HepG2 (cell line): Measurements from ENCODE around the gene CCDC183. TPM values are rescaled to one million over a fixed set of nuclear protein-coding genes. Genes with fewer than 3 reads are reported as not detected.

Experiments
- ATAC-seq: fragments of 200-7000 bp; cut with Tn5 transposase; 3 replicates; pipeline ENCODE4 v1.9.1; 2020; ENCODE audit warnings: mild to moderate bottlenecking, moderate library complexity
- BruUV-seq: library from RNA; stranded (reverse); fragments of 400-500 nt; replicated peaks from 2 replicates; lab custom pipeline; 2021; lab: Mats Ljungman, UMichigan
- CTCF ChIA-PET: fragments of 300-600 bp; formaldehyde crosslinking; extraction: SDS; loops from one replicate; lab custom pipeline; 2021; ENCODE audit warnings: low total read pairs, inconsistent platforms, low intra/inter-chr PET ratio; lab: Yijun Ruan, JAX
- POLR2A ChIA-PET: fragments of 350-600 bp; sonication (Branson Sonifier 250); formaldehyde crosslinking; loops from one replicate; lab custom pipeline; 2020; ENCODE audit warnings: antibody characterized with exemption, inconsistent platforms; lab: Yijun Ruan, JAX
- DNase-seq: peaks from one replicate; pipeline ENCODE4 v3.0.0-alpha.2; 2015; ENCODE audit warnings: low spot score
- FAIRE-seq: peaks from 3 replicates; lab custom pipeline; 2011; peaks lifted over from hg19 to GRCh38; lab: Jason Lieb, UNC
- H2AFZ ChIP-seq: one replicate; pipeline ENCODE4 v1.6.1; 2011; ENCODE audit warnings: low read length, inconsistent platforms
- H3K27ac ChIP-seq: fragments of 300-600 bp; 3 replicates; pipeline ENCODE4 v1.8.0; 2011; ENCODE audit warnings: mixed run types, mild to moderate bottlenecking, mixed read lengths, low read length, inconsistent platforms; ENCODE audit not compliant: insufficient read depth; ENCODE audit errors: extremely low read length
- H3K27me3 ChIP-seq, 2 experiments: fragments of 200-600 bp in 1 of 2; 2 replicates in 1 of 2; 3 replicates in 1 of 2; pipeline versions ENCODE4 v1.6.0 to v1.8.0; 2011; ENCODE audit warnings: low read length in 2 of 2, mild to moderate bottlenecking in 2 of 2, moderate library complexity in 2 of 2, inconsistent platforms in 1 of 2; ENCODE audit not compliant: insufficient read depth in 2 of 2, control insufficient read depth in 1 of 2
- H3K36me3 ChIP-seq, 2 experiments: fragments of 200-600 bp in 1 of 2; replicated peaks in 1 of 2; 2 replicates in 1 of 2; 3 replicates in 1 of 2; pipeline versions ENCODE4 v1.5.1 to v1.8.0; 2011; ENCODE audit warnings: low read length in 2 of 2, inconsistent platforms in 1 of 2; ENCODE audit not compliant: insufficient read depth in 2 of 2, control insufficient read depth in 1 of 2
- H3K4me1 ChIP-seq: 2 replicates; pipeline ENCODE4 v1.5.1; 2012; ENCODE audit warnings: low read length, inconsistent platforms; ENCODE audit not compliant: insufficient read depth
- H3K4me2 ChIP-seq: 2 replicates; pipeline ENCODE4 v1.6.0; 2011; ENCODE audit warnings: low read depth, low read length, inconsistent platforms
- H3K4me3 ChIP-seq, 3 experiments: fragments of 200-600 bp in 1 of 3; sonication (generic), shearing (Covaris generic) in 1 of 3; replicated peaks in 1 of 3; 2 replicates each; pipeline ENCODE4 v1.5.1; 2011 to 2016; ENCODE audit warnings: low read length in 3 of 3, inconsistent platforms in 2 of 3, low read depth in 2 of 3, mild to moderate bottlenecking in 2 of 3, control low read depth in 1 of 3, mixed read lengths in 1 of 3; ENCODE audit not compliant: insufficient read depth in 1 of 3
- H3K79me2 ChIP-seq: one replicate; pipeline ENCODE4 v1.6.1; 2011; ENCODE audit warnings: low read length, inconsistent platforms; ENCODE audit not compliant: insufficient read depth
- H3K9ac ChIP-seq: 2 replicates; pipeline ENCODE4 v1.6.0; 2011; ENCODE audit warnings: mild to moderate bottlenecking, low read depth, low read length, inconsistent platforms; ENCODE audit not compliant: insufficient read depth
- H3K9me3 ChIP-seq: 2 replicates; pipeline ENCODE4 v1.5.1; 2012; ENCODE audit warnings: mild to moderate bottlenecking, low read length
- H4K20me1 ChIP-seq: 2 replicates; pipeline ENCODE4 v1.6.0; 2011; ENCODE audit warnings: inconsistent platforms, mild to moderate bottlenecking, low read length, moderate library complexity; ENCODE audit not compliant: insufficient read depth
- CTCF ChIP-seq: sonication (generic); formaldehyde crosslinking; IDR thresholded peaks from 2 replicates; pipeline ENCODE4 v1.5.0; 2020; ENCODE audit warnings: mild to moderate bottlenecking, missing genetic modification reagents, moderate library complexity
- HES4 ChIP-seq: sonication (generic); formaldehyde crosslinking; IDR thresholded peaks from 2 replicates; pipeline ENCODE4 v1.9.0; 2021; ENCODE audit warnings: mild to moderate bottlenecking, missing genetic modification reagents, borderline replicate concordance
- IRF2 ChIP-seq: IDR thresholded peaks from 2 replicates; pipeline ENCODE4 v1.6.1; 2018; ENCODE audit warnings: missing genetic modification reagents, missing compliant biosample characterization
- JUND ChIP-seq: sonication (generic); formaldehyde crosslinking; IDR thresholded peaks from 2 replicates; pipeline ENCODE4 v1.8.0; 2022; ENCODE audit warnings: mild to moderate bottlenecking, missing genetic modification reagents
- MAX ChIP-seq: IDR thresholded peaks from 2 replicates; pipeline ENCODE4 v1.6.1; 2012; ENCODE audit warnings: inconsistent platforms
- MLX ChIP-seq: IDR thresholded peaks from 2 replicates; pipeline ENCODE4 v1.6.1; 2016
- NFKB2 ChIP-seq: sonication (generic); formaldehyde crosslinking; IDR thresholded peaks from 2 replicates; pipeline ENCODE4 v1.4.0; 2020; ENCODE audit warnings: missing genetic modification reagents, borderline replicate concordance
- NKX3-1 ChIP-seq: sonication (generic); formaldehyde crosslinking; IDR thresholded peaks from 2 replicates; pipeline ENCODE4 v1.5.0; 2020; ENCODE audit warnings: missing genetic modification reagents
- XRCC5 ChIP-seq: fragments of 200-400 bp; formaldehyde crosslinking; optimal IDR thresholded peaks from 2 replicates; pipeline ENCODE3; 2017; ENCODE audit warnings: mild to moderate bottlenecking, low read length
- ZFP36L1 ChIP-seq: sonication (generic); formaldehyde crosslinking; IDR thresholded peaks from 2 replicates; pipeline ENCODE4 v1.8.0; 2022; ENCODE audit warnings: mild to moderate bottlenecking, missing genetic modification reagents, moderate library complexity
- ZKSCAN1 ChIP-seq: fragments of 150-350 bp; IDR thresholded peaks from 2 replicates; pipeline ENCODE4 v1.6.1; 2014; ENCODE audit warnings: low read length
- ZMAT5 ChIP-seq: sonication (generic); formaldehyde crosslinking; IDR thresholded peaks from 2 replicates; pipeline ENCODE4 v1.5.0; 2020; ENCODE audit warnings: mild to moderate bottlenecking, low read depth, missing genetic modification reagents, borderline replicate concordance
- ZNF569 ChIP-seq: sonication (generic); formaldehyde crosslinking; IDR thresholded peaks from 2 replicates; pipeline ENCODE4 v1.5.0; 2020; ENCODE audit warnings: mild to moderate bottlenecking, missing genetic modification reagents, moderate library complexity, borderline replicate concordance
- ZNF572 ChIP-seq: sonication (generic); formaldehyde crosslinking; IDR thresholded peaks from 2 replicates; pipeline ENCODE4 v1.5.1; 2020; ENCODE audit warnings: mild to moderate bottlenecking, missing genetic modification reagents
- ZNF687 ChIP-seq: sonication (generic); formaldehyde crosslinking; IDR thresholded peaks from 2 replicates; pipeline ENCODE4 v1.5.1; 2020; ENCODE audit warnings: mild to moderate bottlenecking, missing genetic modification reagents, moderate library complexity
- WGBS: methylation state at CpG from one replicate; pipeline ENCODE4 v1.1.6; 2017; ENCODE audit warnings: low lambda C conversion rate; 5-methylcytosine and 5-hydroxymethylcytosine counted together
- in situ Hi-C: cut with HindIII; loops from 2 replicates; pipeline ENCODE4 v1.10.0; 2017; ENCODE audit warnings: low pct_unique_long_range_greater_than_20kb; ENCODE audit not compliant: extremely low pct_ligation_motif_present
- intact Hi-C: fragments of 100-400 bp; cut with micrococcal nuclease; formaldehyde crosslinking; loops from one replicate; pipeline ENCODE4 v1.10.0; 2022; ENCODE audit not compliant: unreplicated experiment
- polyA plus RNA-seq, 8 experiments: library from polyadenylated mRNA; depleted of rRNA in 3 of 8; stranded (reverse) in 7 of 8; unstranded in 1 of 8; fragments of >200 nt; fragmentation: Illumina TruSeq in 4 of 8; extraction: Trizol in 4 of 8; gene quantifications; 2 replicates each; pipeline versions ENCODE4 v1.2.1 to v1.2.3, GENCODE V29; 2011 to 2016; ENCODE audit warnings: low read depth in 4 of 8, missing spikeins in 1 of 8, mixed read lengths in 1 of 8; ENCODE audit not compliant: insufficient read depth in 1 of 8
- total RNA-seq, 5 experiments: library from RNA; depleted of rRNA; stranded (reverse); fragments of >200 nt; fragmentation: Illumina TruSeq; extraction: Trizol; gene quantifications; 2 replicates each; pipeline ENCODE4 v1.2.3, GENCODE V29; 2016; ENCODE audit warnings: low read depth in 1 of 5

CCDC183 gene
- total and polyA plus RNA-seq, 2 of the 13 experiments (the other 11 are each of a cell fraction or from before 2014, with no cell fraction given): 5.0 to 66.4 TPM

GRCh38 chr9:136769710-136770191, 26.4 kb upstream of the CCDC183 start:
- no peak for DNase-seq
- H3K36me3 ChIP-seq: no peaks in the 10 kb centered on the region
- H3K4me3 ChIP-seq: no peak overlapping the region
- no peaks in the 10 kb centered on the region for H4K20me1 ChIP-seq
- in situ Hi-C loops: loop anchor here (10.0 kb wide), 1 partner anchor 275 kb away; the partner anchor contains the start of gene NPDC1
- no peaks in the 10 kb centered on the region for H3K79me2 ChIP-seq
- ATAC-seq: peak; percentile 67
- no peak overlapping the region for H3K27ac ChIP-seq
- H2AFZ ChIP-seq: no peak overlapping the region
- WGBS: 45% methylated on average over 16 of the region's 16 CpGs
- BruUV-seq: no TSS peak
- H3K9ac ChIP-seq: no peak overlapping the region
- H3K4me1 ChIP-seq: peaks cover 35% of the 10 kb centered on the region
- 0 out of 5 replicates have a peak, but pooled peaks cover 0 to 4% of the 10 kb centered on the region in 2 experiments for H3K27me3 ChIP-seq
- peaks cover 6% of the 10 kb centered on the region; the same call in 1 of the 2 replicates for H3K9me3 ChIP-seq
- intact Hi-C loops: no loop called here
- peak overlapping the region; percentile 23; the same call in 1 of the 2 replicates for H3K4me2 ChIP-seq
- CTCF ChIA-PET: interaction anchor here (1.3 kb wide), 1 partner anchor 15 kb away, joined by 3 read pairs; no protein-coding TSS in a partner anchor
- FAIRE-seq: no peak
- POLR2A ChIA-PET: no interaction called here
- TF ChIP-seq ZMAT5 (no peak), JUND (CRISPR knock-in tag) (no peak), MAX (peak; percentile 25; the same call in 1 of the 2 replicates), ZNF569 (no peak), XRCC5 (peak; percentile 28), NFKB2 (no peak), MLX (no peak), ZNF687 (CRISPR knock-in tag) (peak; percentile 33; the same call in 1 of the 2 replicates), ZNF572 (CRISPR knock-in tag) (no peak), HES4 (CRISPR knock-in tag) (no peak), IRF2 (CRISPR knock-in tag) (no peak), NKX3-1 (no peak), CTCF (CRISPR knock-in tag) (peak; percentile 73), ZKSCAN1 (no peak), ZFP36L1 (no peak)
